Endothelial cell of umbilical vein (primary cell): ENCODE results near the gene MFSD6. TPM values are rescaled to one million over a fixed set of nuclear protein-coding genes. Genes with fewer than 3 reads are reported as not detected.

Source experiments
- BruUV-seq: library from RNA; stranded (reverse); fragments of 400-500 nt; replicated peaks from 2 replicates; lab custom pipeline; 2021; lab: Mats Ljungman, UMichigan
- CTCF ChIA-PET: fragments of 300-600, 350-600 bp; sonication (Branson Sonifier 250); formaldehyde crosslinking; loops from one replicate; lab custom pipeline; 2021; ENCODE audit warnings: antibody characterized with exemption, inconsistent platforms; lab: Charles Lee
- POLR2A ChIA-PET: fragments of 300-600, 350-600 bp; sonication (Branson Sonifier 250); formaldehyde crosslinking; loops from one replicate; lab custom pipeline; 2021; ENCODE audit warnings: antibody characterized with exemption, inconsistent platforms; lab: Charles Lee
- DNase-seq: peaks from one replicate; pipeline ENCODE4 v3.0.0-alpha.2; 2011; ENCODE audit warnings: low read depth, low spot score
- FAIRE-seq: peaks from 2 replicates; lab custom pipeline; 2011; peaks lifted over from hg19 to GRCh38; lab: Jason Lieb, UNC
- H2AFZ ChIP-seq: 2 replicates; pipeline ENCODE4 v1.6.0; 2012; ENCODE audit warnings: low read depth, low read length, control low read depth, inconsistent platforms
- H3K27ac ChIP-seq: 2 replicates; pipeline ENCODE4 v1.5.1; 2011; ENCODE audit warnings: low read depth, mild to moderate bottlenecking, control low read depth, low read length, moderate library complexity; ENCODE audit not compliant: insufficient read depth
- H3K27me3 ChIP-seq, 2 experiments: 2 replicates each; pipeline versions ENCODE4 v1.6.0 to v1.6.1; 2011; ENCODE audit warnings: low read length in 2 of 2, mixed read lengths in 1 of 2; ENCODE audit not compliant: control insufficient read depth in 2 of 2, insufficient read depth in 2 of 2
- H3K36me3 ChIP-seq, 2 experiments: 2 replicates in 1 of 2; 3 replicates in 1 of 2; pipeline ENCODE4 v1.5.1; 2011; ENCODE audit warnings: low read length in 2 of 2, mild to moderate bottlenecking in 1 of 2, moderate library complexity in 1 of 2; ENCODE audit not compliant: control insufficient read depth in 2 of 2, insufficient read depth in 2 of 2; ENCODE audit errors: extremely low read depth in 1 of 2
- H3K4me1 ChIP-seq: 3 replicates; pipeline ENCODE4 v1.5.1; 2011; ENCODE audit warnings: mild to moderate bottlenecking, low read length; ENCODE audit not compliant: control insufficient read depth, insufficient read depth; ENCODE audit errors: extremely low read depth
- H3K4me2 ChIP-seq: 2 replicates; pipeline ENCODE4 v1.6.1; 2011; ENCODE audit warnings: low read length, control low read depth, mixed read lengths; ENCODE audit not compliant: insufficient read depth
- H3K4me3 ChIP-seq, 3 experiments: fragments of 200-600 bp in 1 of 3; sonication (generic), shearing (Covaris generic) in 1 of 3; replicated peaks in 1 of 3; 2 replicates each; pipeline ENCODE4 v1.5.1; 2011 to 2016; ENCODE audit warnings: control low read depth in 3 of 3, low read length in 3 of 3, mild to moderate bottlenecking in 2 of 3, inconsistent platforms in 1 of 3, low read depth in 1 of 3, moderate library complexity in 1 of 3; ENCODE audit not compliant: insufficient read depth in 1 of 3
- H3K79me2 ChIP-seq: 2 replicates; pipeline ENCODE4 v1.6.0; 2012; ENCODE audit warnings: low read length, inconsistent platforms; ENCODE audit not compliant: control insufficient read depth, insufficient read depth
- H3K9ac ChIP-seq: replicated peaks from 2 replicates; pipeline ENCODE3; 2011; ENCODE audit warnings: low read length, control low read depth; ENCODE audit not compliant: insufficient read depth; ENCODE audit errors: extremely low read depth
- H3K9me1 ChIP-seq: replicated peaks from 3 replicates; pipeline ENCODE4 v1.6.0; 2011; ENCODE audit warnings: mild to moderate bottlenecking, low read length; ENCODE audit not compliant: control insufficient read depth, insufficient read depth; ENCODE audit errors: extremely low read depth
- H3K9me3 ChIP-seq: replicated peaks from 2 replicates; pipeline ENCODE4 v1.5.1; 2012; ENCODE audit warnings: low read length, inconsistent platforms; ENCODE audit not compliant: control insufficient read depth, insufficient read depth
- H4K20me1 ChIP-seq: replicated peaks from 2 replicates; pipeline ENCODE3; 2011; ENCODE audit warnings: mild to moderate bottlenecking, low read length; ENCODE audit not compliant: control insufficient read depth, insufficient read depth; ENCODE audit errors: extremely low read depth
- CTCF ChIP-seq, 2 donors: IDR thresholded peaks; 1 replicate in 1 of 2; 2 replicates in 1 of 2; pipeline ENCODE4 v1.5.1; 2011; ENCODE audit warnings: low read length in 2 of 2, mild to moderate bottlenecking in 2 of 2, moderate library complexity in 2 of 2, control low read depth in 1 of 2, inconsistent platforms in 1 of 2, low read depth in 1 of 2; ENCODE audit not compliant: insufficient read depth in 1 of 2; ENCODE audit errors: extremely low read depth in 1 of 2
- GATA2 ChIP-seq: IDR thresholded peaks from 2 replicates; pipeline ENCODE4 v1.7.0; 2011; ENCODE audit warnings: low read depth, mild to moderate bottlenecking, moderate library complexity, mixed read lengths, low read length; ENCODE audit not compliant: insufficient read length, insufficient read depth
- JUN ChIP-seq: IDR thresholded peaks from 2 replicates; pipeline ENCODE4 v1.6.1; 2011; ENCODE audit warnings: borderline replicate concordance, low read depth; ENCODE audit not compliant: insufficient read length, insufficient read depth
- MAX ChIP-seq: IDR thresholded peaks from 2 replicates; pipeline ENCODE4 v1.6.1; 2011; ENCODE audit not compliant: insufficient read depth, insufficient read length
- MYC ChIP-seq: IDR thresholded peaks from one replicate; pipeline ENCODE4 v1.6.1; 2011; ENCODE audit warnings: mild to moderate bottlenecking, low read depth, low read length
- POLR2A ChIP-seq: IDR thresholded peaks from 2 replicates; pipeline ENCODE4 v1.6.1; 2012; ENCODE audit warnings: low read depth, mild to moderate bottlenecking, control low read depth, low read length
- POLR2AphosphoS5 ChIP-seq: IDR thresholded peaks from 2 replicates; pipeline ENCODE4 v1.6.1; 2012; ENCODE audit warnings: low read depth, mild to moderate bottlenecking, control low read depth, low read length, moderate library complexity; ENCODE audit not compliant: insufficient read depth
- dilution Hi-C: fragments of 300-500 bp; cut with MboI; formaldehyde crosslinking; loops from one replicate; pipeline ENCODE4 v1.15.0; 2019; ENCODE audit warnings: low sequenced_read_pairs; ENCODE audit not compliant: extremely low pct_ligation_motif_present
- intact Hi-C: fragments of 100-400 bp; cut with micrococcal nuclease; formaldehyde crosslinking; loops from one replicate; pipeline ENCODE4 v1.10.0; 2022
- polyA plus RNA-seq, 4 experiments: library from polyadenylated mRNA; depleted of rRNA in 3 of 4; stranded (reverse) in 3 of 4; unstranded in 1 of 4; fragments of >200 nt; gene quantifications; 2 replicates each; pipeline versions ENCODE4 v1.2.1 to v1.2.3, GENCODE V29; 2011 to 2012; ENCODE audit warnings: missing spikeins in 1 of 4
- total RNA-seq: library from RNA; stranded (reverse); gene quantifications from 2 replicates; pipeline ENCODE4 v1.2.3, GENCODE V29; 2021

MFSD6 gene
- total and polyA plus RNA-seq, 2 donors (not counting 3 experiments of a cell fraction or from before 2014, with no cell fraction given), result 4.3 to 4.5 TPM

- Histone ChIP-seq H3K4me2 (no peak overlapping the region), H3K9me1 (peaks cover 2% of the 10 kb centered on the region), H3K27me3 (no peaks in the 10 kb centered on the region), H3K9me3 (no peaks in the 10 kb centered on the region), H3K36me3 (no peaks in the 10 kb centered on the region), H3K4me3 (no peak overlapping the region), H3K9ac (no peak overlapping the region), H3K79me2 (no peaks in the 10 kb centered on the region), H3K4me1 (no peaks in the 10 kb centered on the region), H3K27ac (no peak overlapping the region), H2AFZ (no peak overlapping the region), H4K20me1 (no peaks in the 10 kb centered on the region)
- CTCF ChIA-PET, result interaction anchor here (1.1 to 1.3 kb wide), 2 partner anchors 9 to 12 kb away, joined by 4 read pairs; no protein-coding TSS in a partner anchor
- DNase-seq (no peak), FAIRE-seq (no peak)
- TF ChIP-seq CTCF (IDR thresholded peaks at IDR 0.05; ENCODE audit: extremely low read depth in 1 of 2, insufficient read depth in 1 of 2, low read depth in 1 of 2, low read length in 2 of 2) (no peak), GATA2 (no peak), JUN (no peak), MYC (no peak)
- BruUV-seq, result no TSS peak
- dilution Hi-C loops, result no loop called here
- POLR2A ChIA-PET, result no interaction called here
- intact Hi-C loops, result loop anchor here (2.0 kb wide), 1 partner anchor 15 kb away; no protein-coding TSS in a partner anchor
Observed at GRCh38 chr2:190449925-190450324, 41.8 kb downstream of the MFSD6 start.

- intact Hi-C loops (loop anchor here (2.0 kb wide), 1 partner anchor 14 kb away; no protein-coding TSS in a partner anchor), dilution Hi-C loops (no loop called here)
- no peak overlapping the region for H3K9ac ChIP-seq
- BruUV-seq, result no TSS peak
- H3K9me3 ChIP-seq, result no peaks in the 10 kb centered on the region
- no peaks in the 10 kb centered on the region for H3K36me3 ChIP-seq
- H3K4me1 ChIP-seq, result no peaks in the 10 kb centered on the region
- no peaks in the 10 kb centered on the region for H4K20me1 ChIP-seq
- FAIRE-seq (no peak), DNase-seq (no peak)
- no peaks in the 10 kb centered on the region for H3K79me2 ChIP-seq
- peaks cover 2% of the 10 kb centered on the region for H3K9me1 ChIP-seq
- CTCF ChIA-PET, result interaction anchor here (1.1 to 1.3 kb wide), 2 partner anchors 9 to 13 kb away, joined by 4 read pairs; no protein-coding TSS in a partner anchor
- H3K4me3 ChIP-seq, result no peak overlapping the region
- no peak for TF ChIP-seq POLR2A
- TF ChIP-seq MAX, result no peak
- no peak for TF ChIP-seq POLR2AphosphoS5
- no peak for TF ChIP-seq MYC
- no peak for TF ChIP-seq GATA2
- H3K27me3 ChIP-seq, result no peaks in the 10 kb centered on the region
- H3K27ac ChIP-seq, result no peak overlapping the region
- H3K4me2 ChIP-seq, result no peak overlapping the region
- POLR2A ChIA-PET, result no interaction called here
- no peak overlapping the region for H2AFZ ChIP-seq
Observed at GRCh38 chr2:190450363-190450762, 42.2 kb downstream of the MFSD6 start.
